Measurements from ENCODE around the gene USP16. TPM values are rescaled to one million over a fixed set of nuclear protein-coding genes. Genes with fewer than 3 reads are reported as not detected.
A peak's percentile ranks its signal among the peaks of the same experiment; 100 is the strongest.

The USP16 gene
- total RNA-seq, 1 experiment from 2014 or later, result 39.3 TPM

DNA sequence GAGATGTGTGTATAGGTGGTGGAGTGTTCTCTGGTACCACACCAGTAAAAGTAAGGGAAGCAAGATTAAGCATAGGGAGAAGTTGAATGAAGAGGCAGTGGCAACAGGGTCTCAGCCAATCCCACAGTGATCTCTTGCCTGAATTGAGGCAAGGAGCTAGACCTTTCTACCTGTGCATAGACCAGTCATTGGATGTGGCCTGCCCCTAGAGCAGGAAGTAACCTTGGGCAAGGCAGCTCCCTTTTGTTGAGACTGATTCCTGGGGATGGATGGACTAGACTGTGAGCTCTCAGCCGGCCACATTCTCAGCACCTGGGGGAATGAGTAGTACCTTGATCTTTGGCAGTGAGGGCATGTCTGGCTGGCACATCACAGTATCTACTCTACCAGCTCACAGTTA, 6.4 kb downstream of the USP16 start:
- H3K4me3 Mint-ChIP-seq (ENCODE audit: unreplicated experiment), result no peak overlapping the region
- no peak for DNase-seq (ENCODE audit: unreplicated experiment)
- peaks cover 8% of the 10 kb centered on the region for H3K4me1 Mint-ChIP-seq (ENCODE audit: insufficient read depth, unreplicated experiment)
- H3K27ac Mint-ChIP-seq (ENCODE audit: low read depth, unreplicated experiment), result no peak overlapping the region
- TF ChIP-seq, protein P1, sequence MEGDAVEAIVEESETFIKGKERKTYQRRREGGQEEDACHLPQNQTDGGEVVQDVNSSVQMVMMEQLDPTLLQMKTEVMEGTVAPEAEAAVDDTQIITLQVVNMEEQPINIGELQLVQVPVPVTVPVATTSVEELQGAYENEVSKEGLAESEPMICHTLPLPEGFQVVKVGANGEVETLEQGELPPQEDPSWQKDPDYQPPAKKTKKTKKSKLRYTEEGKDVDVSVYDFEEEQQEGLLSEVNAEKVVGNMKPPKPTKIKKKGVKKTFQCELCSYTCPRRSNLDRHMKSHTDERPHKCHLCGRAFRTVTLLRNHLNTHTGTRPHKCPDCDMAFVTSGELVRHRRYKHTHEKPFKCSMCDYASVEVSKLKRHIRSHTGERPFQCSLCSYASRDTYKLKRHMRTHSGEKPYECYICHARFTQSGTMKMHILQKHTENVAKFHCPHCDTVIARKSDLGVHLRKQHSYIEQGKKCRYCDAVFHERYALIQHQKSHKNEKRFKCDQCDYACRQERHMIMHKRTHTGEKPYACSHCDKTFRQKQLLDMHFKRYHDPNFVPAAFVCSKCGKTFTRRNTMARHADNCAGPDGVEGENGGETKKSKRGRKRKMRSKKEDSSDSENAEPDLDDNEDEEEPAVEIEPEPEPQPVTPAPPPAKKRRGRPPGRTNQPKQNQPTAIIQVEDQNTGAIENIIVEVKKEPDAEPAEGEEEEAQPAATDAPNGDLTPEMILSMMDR (IDR thresholded peaks at IDR 0.05; ENCODE audit: unreplicated experiment), result no peak
- intact Hi-C loops (cut with micrococcal nuclease), result no loop called here
- no peaks in the 10 kb centered on the region for H3K27me3 Mint-ChIP-seq (ENCODE audit: insufficient read depth, unreplicated experiment)
- CTCF ChIA-PET, result interaction anchor here (0.5 to 0.6 kb wide), 2 partner anchors 17 to 25 kb away, joined by 3 read pairs; no protein-coding TSS in a partner anchor
- BruUV-seq (replicated peaks), result no TSS peak
- H3K9me3 Mint-ChIP-seq (ENCODE audit: unreplicated experiment), result no peaks in the 10 kb centered on the region
- POLR2A ChIA-PET, result no interaction called here
- H3K36me3 Mint-ChIP-seq (ENCODE audit: insufficient read depth, unreplicated experiment), result peaks cover 64% of the 10 kb centered on the region

DNA sequence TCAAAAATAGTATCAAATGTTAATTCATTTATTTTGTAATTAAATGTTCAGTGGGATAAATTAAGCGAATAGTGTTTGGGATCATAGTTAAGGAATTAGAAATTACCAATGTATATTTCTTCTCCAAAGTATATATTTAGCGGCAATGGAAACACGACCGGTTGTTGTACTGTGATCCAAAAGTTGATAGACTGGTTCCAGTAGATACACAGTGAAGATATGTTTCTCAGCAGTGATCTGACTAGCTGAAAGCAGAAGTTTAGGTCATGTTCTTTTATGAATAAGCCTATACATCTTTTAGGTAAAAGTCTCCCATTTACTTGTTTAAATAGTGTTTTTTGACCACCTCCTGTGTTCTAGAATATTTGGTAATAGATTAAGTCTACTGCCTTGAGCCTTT, 8.8 kb downstream of the USP16 start:
- Mint-ChIP-seq H3K9me3 (ENCODE audit: unreplicated experiment) (no peaks in the 10 kb centered on the region), H3K27me3 (ENCODE audit: insufficient read depth, unreplicated experiment) (no peaks in the 10 kb centered on the region), H3K27ac (ENCODE audit: low read depth, unreplicated experiment) (peak overlapping the region; percentile 6), H3K4me3 (ENCODE audit: unreplicated experiment) (no peak overlapping the region), H3K4me1 (ENCODE audit: insufficient read depth, unreplicated experiment) (no peaks in the 10 kb centered on the region), H3K36me3 (ENCODE audit: insufficient read depth, unreplicated experiment) (peaks cover 85% of the 10 kb centered on the region)
- ChIA-PET CTCF (interaction anchor here (0.8 kb wide), 1 partner anchor 56 kb away, joined by 3 read pairs; no protein-coding TSS in a partner anchor), POLR2A (interaction anchor here (0.6 to 1.0 kb wide), 3 partner anchors 8 to 87 kb away, joined by 3 to 4 read pairs (median 4); no protein-coding TSS in a partner anchor)
- intact Hi-C loops (cut with micrococcal nuclease), result no loop called here
- DNase-seq (ENCODE audit: unreplicated experiment), result no peak
- no TSS peak for BruUV-seq (replicated peaks)
- TF ChIP-seq, protein P1 (IDR thresholded peaks at IDR 0.05; ENCODE audit: unreplicated experiment), result no peak

DNA sequence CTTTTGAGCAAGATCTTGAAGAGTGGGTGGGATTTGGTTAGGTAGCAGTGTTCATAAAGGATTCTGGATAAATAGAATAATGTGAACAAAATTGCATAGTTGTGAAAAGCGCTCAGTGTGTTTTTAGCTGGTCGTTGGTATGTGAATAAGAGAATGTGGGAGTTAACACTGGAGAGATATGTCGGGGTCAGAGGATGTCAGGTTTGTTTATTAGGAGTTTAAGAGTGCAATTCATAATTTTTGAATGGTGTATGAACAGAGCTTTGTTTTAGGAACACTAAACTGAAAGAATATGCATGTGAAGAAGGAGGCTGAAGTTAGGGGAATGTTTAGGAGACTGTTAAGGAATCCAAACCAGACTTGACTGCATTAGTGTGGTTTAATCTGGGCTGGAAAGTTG, 9.4 kb downstream of the USP16 start:
- no peak overlapping the region for H3K4me3 Mint-ChIP-seq (ENCODE audit: unreplicated experiment)
- H3K4me1 Mint-ChIP-seq (ENCODE audit: insufficient read depth, unreplicated experiment), result no peaks in the 10 kb centered on the region
- intact Hi-C loops (cut with micrococcal nuclease), result no loop called here
- peak overlapping the region; percentile 6 for H3K27ac Mint-ChIP-seq (ENCODE audit: low read depth, unreplicated experiment)
- TF ChIP-seq, protein P1 (IDR thresholded peaks at IDR 0.05; ENCODE audit: unreplicated experiment), result no peak
- H3K9me3 Mint-ChIP-seq (ENCODE audit: unreplicated experiment), result no peaks in the 10 kb centered on the region
- no TSS peak for BruUV-seq (replicated peaks)
- H3K36me3 Mint-ChIP-seq (ENCODE audit: insufficient read depth, unreplicated experiment), result peaks cover 85% of the 10 kb centered on the region
- ChIA-PET POLR2A (interaction anchor here (0.7 to 1.0 kb wide), 3 partner anchors 9 to 21 kb away, joined by 3 to 4 read pairs (median 4); no protein-coding TSS in a partner anchor), CTCF (interaction anchor here (0.6 kb wide), 1 partner anchor 28 kb away, joined by 3 read pairs; no protein-coding TSS in a partner anchor)
- DNase-seq (ENCODE audit: unreplicated experiment), result no peak
- H3K27me3 Mint-ChIP-seq (ENCODE audit: insufficient read depth, unreplicated experiment), result no peaks in the 10 kb centered on the region

DNA sequence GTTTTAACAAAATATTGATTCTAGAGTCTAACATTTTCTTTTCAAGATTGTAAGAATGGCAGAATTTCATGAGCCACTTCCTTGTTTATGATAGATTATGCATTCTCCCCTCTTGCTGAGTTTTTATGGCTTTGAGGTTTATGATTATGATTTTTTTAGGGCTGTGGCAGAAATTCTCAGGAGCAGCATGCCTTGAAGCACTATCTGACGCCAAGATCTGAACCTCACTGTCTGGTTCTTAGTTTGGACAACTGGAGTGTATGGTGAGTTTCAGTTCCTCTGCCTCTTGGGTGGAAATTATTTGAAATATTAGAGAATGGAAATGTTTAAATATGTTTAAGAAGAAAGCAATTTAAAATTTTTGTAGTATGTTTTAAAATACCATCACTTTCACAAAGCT, 10.2 kb downstream of the USP16 start:
- ChIA-PET POLR2A (no interaction called here), CTCF (interaction anchor here (0.6 kb wide), 1 partner anchor 189 kb away, joined by 3 read pairs; no protein-coding TSS in a partner anchor)
- no peak overlapping the region for H3K27ac Mint-ChIP-seq (ENCODE audit: low read depth, unreplicated experiment)
- no TSS peak for BruUV-seq (replicated peaks)
- H3K4me1 Mint-ChIP-seq (ENCODE audit: insufficient read depth, unreplicated experiment), result no peaks in the 10 kb centered on the region
- no peak overlapping the region for H3K4me3 Mint-ChIP-seq (ENCODE audit: unreplicated experiment)
- H3K27me3 Mint-ChIP-seq (ENCODE audit: insufficient read depth, unreplicated experiment), result no peaks in the 10 kb centered on the region
- H3K36me3 Mint-ChIP-seq (ENCODE audit: insufficient read depth, unreplicated experiment), result peaks cover 85% of the 10 kb centered on the region
- no peaks in the 10 kb centered on the region for H3K9me3 Mint-ChIP-seq (ENCODE audit: unreplicated experiment)
- TF ChIP-seq, protein P1 (IDR thresholded peaks at IDR 0.05; ENCODE audit: unreplicated experiment), result no peak
- no peak for DNase-seq (ENCODE audit: unreplicated experiment)
- intact Hi-C loops (cut with micrococcal nuclease), result no loop called here

All from MCF 10A (cell line).